ENCODE results near the gene KCNG1. TPM values are rescaled to one million over a fixed set of nuclear protein-coding genes. Genes with fewer than 3 reads are reported as not detected.

Gene KCNG1
- total and polyA plus RNA-seq, 2 of the 13 experiments (the other 11 are each of a cell fraction or from before 2014, with no cell fraction given) = not detected

DNA sequence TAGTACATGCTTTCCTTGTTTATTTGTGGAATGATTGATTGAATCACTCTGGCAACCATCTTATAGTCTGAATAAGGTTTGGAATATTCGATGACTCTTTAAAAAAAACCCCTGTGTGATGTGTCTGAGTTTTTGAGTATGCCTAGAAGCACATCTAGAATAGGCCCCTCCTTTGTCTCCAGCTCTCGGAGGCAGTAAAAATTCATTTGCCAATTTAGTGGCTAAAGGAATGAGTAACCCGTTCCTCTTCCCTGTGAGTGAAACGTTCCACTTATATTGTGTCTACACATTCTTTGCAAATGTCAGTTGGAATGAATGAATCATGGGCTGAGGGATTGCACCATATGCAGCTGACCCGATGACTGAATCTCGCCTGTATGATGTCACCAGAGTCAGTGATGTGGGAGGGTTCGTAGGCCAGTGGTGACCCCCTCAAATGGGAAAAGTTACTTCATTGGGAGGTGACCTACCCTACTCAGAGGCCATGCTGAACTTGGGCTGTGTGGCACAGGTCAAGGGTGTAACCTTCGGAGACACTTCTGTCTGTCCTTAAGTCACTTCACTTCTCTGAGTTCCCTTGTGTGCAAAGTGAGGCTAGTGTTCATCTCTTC lies 42.7 kb downstream of the KCNG1 start:
- in situ Hi-C loops (cut with HindIII; ENCODE audit: extremely low pct_ligation_motif_present, low pct_unique_long_range_greater_than_20kb) (loop anchor here (25.0 kb wide), 2 partner anchors 607 to 1107 kb away; no protein-coding TSS in a partner anchor), intact Hi-C loops (cut with micrococcal nuclease; ENCODE audit: unreplicated experiment) (loop anchor here (5.0 to 10.0 kb wide), 4 partner anchors 188 to 645 kb away; partner anchors contain the start of gene NFATC2)
- Histone ChIP-seq H3K36me3 (replicated peaks in 1 of 2; ENCODE audit: control insufficient read depth in 1 of 2, insufficient read depth in 2 of 2, low read length in 2 of 2) (no peaks in the 10 kb centered on the region), H3K9ac (ENCODE audit: insufficient read depth, low read depth, low read length) (no peak overlapping the region), H4K20me1 (ENCODE audit: insufficient read depth, low read length) (no peaks in the 10 kb centered on the region), H3K27me3 (ENCODE audit: control insufficient read depth in 1 of 2, insufficient read depth in 2 of 2, low read length in 2 of 2) (peaks cover 9 to 53% of the 10 kb centered on the region in 2 experiments; a peak in 4 of 5 replicates), H2AFZ (ENCODE audit: low read length) (no peak overlapping the region), H3K27ac (ENCODE audit: extremely low read length, insufficient read depth, low read length) (no peak overlapping the region), H3K4me2 (ENCODE audit: low read depth, low read length) (no peak overlapping the region), H3K4me3 (replicated peaks in 1 of 3; ENCODE audit: insufficient read depth in 1 of 3, low read depth in 2 of 3, low read length in 3 of 3) (no peak overlapping the region), H3K79me2 (ENCODE audit: insufficient read depth, low read length) (no peaks in the 10 kb centered on the region), H3K4me1 (ENCODE audit: insufficient read depth, low read length) (peaks cover 45% of the 10 kb centered on the region), H3K9me3 (ENCODE audit: low read length) (no peaks in the 10 kb centered on the region)
- ATAC-seq = no peak; the same call in 2 of the 3 replicates
- BruUV-seq (replicated peaks) = no TSS peak
- WGBS (ENCODE audit: low lambda C conversion rate) = 8% methylated on average over 8 of the region's 8 CpGs
- FAIRE-seq = no peak
- ChIA-PET CTCF (ENCODE audit: low intra/inter-chr PET ratio, low total read pairs) (interaction anchor here (3.3 kb wide), 1 partner anchor 326 kb away, joined by 18 read pairs; no protein-coding TSS in a partner anchor), POLR2A (no interaction called here)
- peak; percentile 64 for DNase-seq (ENCODE audit: low spot score)
- TF ChIP-seq, protein P1, sequence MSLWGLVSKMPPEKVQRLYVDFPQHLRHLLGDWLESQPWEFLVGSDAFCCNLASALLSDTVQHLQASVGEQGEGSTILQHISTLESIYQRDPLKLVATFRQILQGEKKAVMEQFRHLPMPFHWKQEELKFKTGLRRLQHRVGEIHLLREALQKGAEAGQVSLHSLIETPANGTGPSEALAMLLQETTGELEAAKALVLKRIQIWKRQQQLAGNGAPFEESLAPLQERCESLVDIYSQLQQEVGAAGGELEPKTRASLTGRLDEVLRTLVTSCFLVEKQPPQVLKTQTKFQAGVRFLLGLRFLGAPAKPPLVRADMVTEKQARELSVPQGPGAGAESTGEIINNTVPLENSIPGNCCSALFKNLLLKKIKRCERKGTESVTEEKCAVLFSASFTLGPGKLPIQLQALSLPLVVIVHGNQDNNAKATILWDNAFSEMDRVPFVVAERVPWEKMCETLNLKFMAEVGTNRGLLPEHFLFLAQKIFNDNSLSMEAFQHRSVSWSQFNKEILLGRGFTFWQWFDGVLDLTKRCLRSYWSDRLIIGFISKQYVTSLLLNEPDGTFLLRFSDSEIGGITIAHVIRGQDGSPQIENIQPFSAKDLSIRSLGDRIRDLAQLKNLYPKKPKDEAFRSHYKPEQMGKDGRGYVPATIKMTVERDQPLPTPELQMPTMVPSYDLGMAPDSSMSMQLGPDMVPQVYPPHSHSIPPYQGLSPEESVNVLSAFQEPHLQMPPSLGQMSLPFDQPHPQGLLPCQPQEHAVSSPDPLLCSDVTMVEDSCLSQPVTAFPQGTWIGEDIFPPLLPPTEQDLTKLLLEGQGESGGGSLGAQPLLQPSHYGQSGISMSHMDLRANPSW (CRISPR knock-in tag; IDR thresholded peaks at IDR 0.05; ENCODE audit: borderline replicate concordance) = no peak
- no peak for TF ChIP-seq MED8 (CRISPR knock-in tag; IDR thresholded peaks at IDR 0.05; ENCODE audit: insufficient replicate concordance)
- TF ChIP-seq JUNB (CRISPR knock-in tag; IDR thresholded peaks at IDR 0.05; ENCODE audit: borderline replicate concordance) = 0 out of 2 replicates have a peak, but pooled peaks have one; percentile 24
- TF ChIP-seq, protein P2, sequence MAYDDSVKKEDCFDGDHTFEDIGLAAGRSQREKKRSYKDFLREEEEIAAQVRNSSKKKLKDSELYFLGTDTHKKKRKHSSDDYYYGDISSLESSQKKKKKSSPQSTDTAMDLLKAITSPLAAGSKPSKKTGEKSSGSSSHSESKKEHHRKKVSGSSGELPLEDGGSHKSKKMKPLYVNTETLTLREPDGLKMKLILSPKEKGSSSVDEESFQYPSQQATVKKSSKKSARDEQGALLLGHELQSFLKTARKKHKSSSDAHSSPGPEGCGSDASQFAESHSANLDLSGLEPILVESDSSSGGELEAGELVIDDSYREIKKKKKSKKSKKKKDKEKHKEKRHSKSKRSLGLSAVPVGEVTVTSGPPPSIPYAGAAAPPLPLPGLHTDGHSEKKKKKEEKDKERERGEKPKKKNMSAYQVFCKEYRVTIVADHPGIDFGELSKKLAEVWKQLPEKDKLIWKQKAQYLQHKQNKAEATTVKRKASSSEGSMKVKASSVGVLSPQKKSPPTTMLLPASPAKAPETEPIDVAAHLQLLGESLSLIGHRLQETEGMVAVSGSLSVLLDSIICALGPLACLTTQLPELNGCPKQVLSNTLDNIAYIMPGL (CRISPR knock-in tag; IDR thresholded peaks at IDR 0.05; ENCODE audit: borderline replicate concordance in 1 of 2, low read depth in 1 of 2) = no peak
- no peak for TF ChIP-seq KAT7 (CRISPR knock-in tag; IDR thresholded peaks at IDR 0.05; ENCODE audit: borderline replicate concordance)
- no peak for TF ChIP-seq SAFB2 (CRISPR knock-in tag; IDR thresholded peaks at IDR 0.05; ENCODE audit: borderline replicate concordance, low read depth)
- TF ChIP-seq, protein P3, sequence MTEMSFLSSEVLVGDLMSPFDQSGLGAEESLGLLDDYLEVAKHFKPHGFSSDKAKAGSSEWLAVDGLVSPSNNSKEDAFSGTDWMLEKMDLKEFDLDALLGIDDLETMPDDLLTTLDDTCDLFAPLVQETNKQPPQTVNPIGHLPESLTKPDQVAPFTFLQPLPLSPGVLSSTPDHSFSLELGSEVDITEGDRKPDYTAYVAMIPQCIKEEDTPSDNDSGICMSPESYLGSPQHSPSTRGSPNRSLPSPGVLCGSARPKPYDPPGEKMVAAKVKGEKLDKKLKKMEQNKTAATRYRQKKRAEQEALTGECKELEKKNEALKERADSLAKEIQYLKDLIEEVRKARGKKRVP (CRISPR knock-in tag; IDR thresholded peaks at IDR 0.05) = peak in 1 of 2 experiments; percentile 75; a peak in 2 of 4 replicates
- TF ChIP-seq ZBTB7A (CRISPR knock-in tag; IDR thresholded peaks at IDR 0.05) = 0 out of 2 replicates have a peak, but pooled peaks have one; percentile 42
- TF ChIP-seq, protein P4, sequence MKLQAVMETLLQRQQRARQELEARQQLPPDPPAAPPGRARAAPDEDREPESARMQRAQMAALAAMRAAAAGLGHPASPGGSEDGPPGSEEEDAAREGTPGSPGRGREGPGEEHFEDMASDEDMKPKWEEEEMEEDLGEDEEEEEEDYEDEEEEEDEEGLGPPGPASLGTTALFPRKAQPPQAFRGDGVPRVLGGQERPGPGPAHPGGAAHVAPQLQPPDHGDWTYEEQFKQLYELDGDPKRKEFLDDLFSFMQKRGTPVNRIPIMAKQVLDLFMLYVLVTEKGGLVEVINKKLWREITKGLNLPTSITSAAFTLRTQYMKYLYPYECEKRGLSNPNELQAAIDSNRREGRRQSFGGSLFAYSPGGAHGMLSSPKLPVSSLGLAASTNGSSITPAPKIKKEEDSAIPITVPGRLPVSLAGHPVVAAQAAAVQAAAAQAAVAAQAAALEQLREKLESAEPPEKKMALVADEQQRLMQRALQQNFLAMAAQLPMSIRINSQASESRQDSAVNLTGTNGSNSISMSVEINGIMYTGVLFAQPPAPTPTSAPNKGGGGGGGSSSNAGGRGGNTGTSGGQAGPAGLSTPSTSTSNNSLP (IDR thresholded peaks at IDR 0.05; ENCODE audit: low read depth, low read length) = peak; percentile 69; the same call in 1 of the 2 replicates
- TF ChIP-seq BHLHE40 (IDR thresholded peaks at IDR 0.05; ENCODE audit: low read length) = peak; percentile 60
- TF ChIP-seq CREB1 (IDR thresholded peaks at IDR 0.05) = peak; percentile 81
- TF ChIP-seq CREB1 (CRISPR knock-in tag; IDR thresholded peaks at IDR 0.05) = no peak
- no peak for TF ChIP-seq ZNF761 (CRISPR knock-in tag; conservative IDR thresholded peaks at IDR 0.05)
- TF ChIP-seq CEBPG (CRISPR knock-in tag; IDR thresholded peaks at IDR 0.05) = peak; percentile 37; the same call in 1 of the 2 replicates
- no peak for TF ChIP-seq ZKSCAN5 (CRISPR knock-in tag; IDR thresholded peaks at IDR 0.05)
- TF ChIP-seq NFIB (CRISPR knock-in tag; IDR thresholded peaks at IDR 0.05; ENCODE audit: borderline replicate concordance) = no peak
